Testis (tissue), 3 donors: ENCODE data around the gene GFI1B. TPM values are rescaled to one million over a fixed set of nuclear protein-coding genes. Genes with fewer than 3 reads are reported as not detected.

ENCODE experiments used
- DNase-seq: peaks from one replicate; pipeline ENCODE4 v3.0.0-alpha.2; 2019
- H3K27ac ChIP-seq, 2 donors: fragments of 200-600 bp; sonication (generic); one replicate each; pipeline ENCODE4 v1.5.1; 2019
- H3K27me3 ChIP-seq: fragments of 200-600 bp; sonication (generic); one replicate; pipeline ENCODE4 v1.5.1; 2019
- H3K36me3 ChIP-seq: fragments of 200-600 bp; sonication (generic); one replicate; pipeline ENCODE4 v1.5.1; 2017; ENCODE audit warnings: low read depth; ENCODE audit errors: missing control alignments
- H3K4me1 ChIP-seq: fragments of 200-600 bp; sonication (generic); one replicate; pipeline ENCODE4 v1.5.1; 2019
- H3K4me3 ChIP-seq, 2 donors: fragments of 200-600 bp; sonication (generic); one replicate each; pipeline ENCODE4 v1.5.1; 2017 to 2019
- H3K9me3 ChIP-seq: fragments of 200-600 bp; sonication (generic); one replicate; pipeline ENCODE4 v1.5.1; 2017
- POLR2A ChIP-seq: fragments of 450-650 bp; IDR thresholded peaks from one replicate; pipeline ENCODE4 v1.6.1; 2017; ENCODE audit warnings: antibody characterized with exemption, mild to moderate bottlenecking, moderate library complexity
- WGBS, 2 donors: methylation state at CpG; one replicate each; pipeline ENCODE4 v1.1.5; 2018; 5-methylcytosine and 5-hydroxymethylcytosine counted together
- intact Hi-C: fragments of 100-400 bp; cut with DNase I; formaldehyde crosslinking; loops from one replicate; pipeline ENCODE4 v1.15.1; 2023; ENCODE audit warnings: low total_unique reads
- polyA plus RNA-seq: library from polyadenylated mRNA; stranded (reverse); fragments of 350-450 nt; fragmentation: Illumina TruSeq; extraction: RNeasy Lipid Tissue Mini Kit (QIAGEN cat#74804); gene quantifications from one replicate; pipeline ENCODE4 v1.2.3, GENCODE V29; 2014; ENCODE audit warnings: low read depth, low replicate concordance; ENCODE audit not compliant: insufficient read depth
- total RNA-seq, 2 donors: library from RNA; depleted of rRNA; stranded (reverse); fragments of >200 nt; gene quantifications; one replicate each; pipeline ENCODE4 v1.2.3, GENCODE V29; 2016
- TF ChIP-seq, protein P1 (sequence below), 3 experiments: fragments of 450-650 bp in 2 of 3; fragments of 200-600 bp in 1 of 3; sonication (generic) in 1 of 3; IDR thresholded peaks; one replicate each; pipeline ENCODE4 v1.5.1; 2016 to 2019; ENCODE audit warnings: antibody characterized with exemption in 3 of 3, mild to moderate bottlenecking in 2 of 3, moderate library complexity in 1 of 3

The GFI1B gene
- total and polyA plus RNA-seq, 3 donors from 2014 or later, result 4.3 to 12.6 (median 9.7) TPM

- WGBS, 2 donors, result 86 to 94% methylated on average over 5 of the region's 5 CpGs
- no peaks in the 10 kb centered on the region for H3K9me3 ChIP-seq
- TF ChIP-seq, protein P1, sequence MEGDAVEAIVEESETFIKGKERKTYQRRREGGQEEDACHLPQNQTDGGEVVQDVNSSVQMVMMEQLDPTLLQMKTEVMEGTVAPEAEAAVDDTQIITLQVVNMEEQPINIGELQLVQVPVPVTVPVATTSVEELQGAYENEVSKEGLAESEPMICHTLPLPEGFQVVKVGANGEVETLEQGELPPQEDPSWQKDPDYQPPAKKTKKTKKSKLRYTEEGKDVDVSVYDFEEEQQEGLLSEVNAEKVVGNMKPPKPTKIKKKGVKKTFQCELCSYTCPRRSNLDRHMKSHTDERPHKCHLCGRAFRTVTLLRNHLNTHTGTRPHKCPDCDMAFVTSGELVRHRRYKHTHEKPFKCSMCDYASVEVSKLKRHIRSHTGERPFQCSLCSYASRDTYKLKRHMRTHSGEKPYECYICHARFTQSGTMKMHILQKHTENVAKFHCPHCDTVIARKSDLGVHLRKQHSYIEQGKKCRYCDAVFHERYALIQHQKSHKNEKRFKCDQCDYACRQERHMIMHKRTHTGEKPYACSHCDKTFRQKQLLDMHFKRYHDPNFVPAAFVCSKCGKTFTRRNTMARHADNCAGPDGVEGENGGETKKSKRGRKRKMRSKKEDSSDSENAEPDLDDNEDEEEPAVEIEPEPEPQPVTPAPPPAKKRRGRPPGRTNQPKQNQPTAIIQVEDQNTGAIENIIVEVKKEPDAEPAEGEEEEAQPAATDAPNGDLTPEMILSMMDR (IDR thresholded peaks at IDR 0.05), result no peak
- TF ChIP-seq POLR2A, result no peak
- no peaks in the 10 kb centered on the region for H3K36me3 ChIP-seq
- no peaks in the 10 kb centered on the region for H3K4me1 ChIP-seq
- DNase-seq, result no peak
- no peaks in the 10 kb centered on the region for H3K27me3 ChIP-seq
- no peak overlapping the region for H3K27ac ChIP-seq
- intact Hi-C loops, result no loop called here
- no peak overlapping the region for H3K4me3 ChIP-seq
Measured at GRCh38 chr9:133014696-133015095, 36.2 kb downstream of the GFI1B start.

- Histone ChIP-seq H3K9me3 (no peaks in the 10 kb centered on the region), H3K27ac (no peak overlapping the region), H3K36me3 (no peaks in the 10 kb centered on the region), H3K4me3 (peak overlapping the region; percentile 23 to 24), H3K27me3 (no peaks in the 10 kb centered on the region), H3K4me1 (no peaks in the 10 kb centered on the region)
- DNase-seq, result peak; percentile 38
- no peak for TF ChIP-seq POLR2A
- TF ChIP-seq, protein P1 (IDR thresholded peaks at IDR 0.05), result no peak
- intact Hi-C loops, result no loop called here
- 59 to 70% methylated on average over 25 to 26 of the region's 26 CpGs for WGBS, 2 donors
Measured at GRCh38 chr9:133023117-133023890, 44.8 kb downstream of the GFI1B start.

GRCh38 chr9:133026426-133026825 lies 47.9 kb downstream of the GFI1B start:
- Histone ChIP-seq H3K4me1 (peaks cover 11% of the 10 kb centered on the region), H3K9me3 (no peaks in the 10 kb centered on the region), H3K27me3 (no peaks in the 10 kb centered on the region), H3K36me3 (no peaks in the 10 kb centered on the region), H3K27ac (no peak overlapping the region), H3K4me3 (no peak overlapping the region)
- WGBS, 2 donors, result 35 to 49% methylated on average over 3 of the region's 3 CpGs
- no peak for TF ChIP-seq POLR2A
- TF ChIP-seq, protein P1 (IDR thresholded peaks at IDR 0.05), result no peak
- DNase-seq, result no peak
- intact Hi-C loops, result no loop called here

GRCh38 chr9:133027134-133027533 lies 48.6 kb downstream of the GFI1B start:
- Histone ChIP-seq H3K4me3 (no peak overlapping the region), H3K27me3 (no peaks in the 10 kb centered on the region), H3K27ac (no peak overlapping the region), H3K9me3 (no peaks in the 10 kb centered on the region), H3K4me1 (peaks cover 18% of the 10 kb centered on the region), H3K36me3 (no peaks in the 10 kb centered on the region)
- whole genome bisulfite sequencing, 2 donors, result 43 to 56% methylated on average over 5 of the region's 5 CpGs
- no peak for DNase-seq
- TF ChIP-seq POLR2A, result no peak
- TF ChIP-seq, protein P1 (IDR thresholded peaks at IDR 0.05), result no peak
- intact Hi-C loops, result no loop called here

DNA sequence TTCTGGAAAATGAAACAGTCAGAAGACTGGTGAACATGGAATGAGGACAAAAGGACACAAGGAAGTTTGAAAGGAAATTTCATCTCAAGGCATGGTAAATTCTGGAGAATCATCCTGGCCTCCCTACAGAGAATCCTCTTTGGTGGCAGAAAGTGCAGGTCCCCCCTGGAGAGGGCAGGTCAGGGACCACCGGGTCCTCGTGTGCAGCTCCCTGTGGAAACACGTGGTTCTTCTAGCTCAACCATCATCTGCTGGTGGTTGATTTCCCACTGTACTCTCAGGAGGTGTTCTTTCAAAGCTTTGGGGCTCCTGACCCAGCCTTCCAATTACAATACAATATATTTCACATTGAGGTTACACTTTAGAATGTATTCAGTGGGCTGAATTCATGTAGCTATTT lies 49.7 kb downstream of the GFI1B start:
- H3K9me3 ChIP-seq, result no peaks in the 10 kb centered on the region
- 70 to 81% methylated on average over 3 of the region's 3 CpGs for WGBS, 2 donors
- TF ChIP-seq POLR2A, result no peak
- TF ChIP-seq, protein P1 (IDR thresholded peaks at IDR 0.05), result no peak
- no peak overlapping the region for H3K27ac ChIP-seq
- no peak overlapping the region for H3K4me3 ChIP-seq
- no peak for DNase-seq
- no peaks in the 10 kb centered on the region for H3K27me3 ChIP-seq
- no peaks in the 10 kb centered on the region for H3K36me3 ChIP-seq
- peaks cover 21% of the 10 kb centered on the region for H3K4me1 ChIP-seq
- intact Hi-C loops, result no loop called here
